Lung (tissue), 12 donors: ENCODE measurements around the gene DNM2. TPM values are rescaled to one million over a fixed set of nuclear protein-coding genes. Genes with fewer than 3 reads are reported as not detected.

Experiments used
- ATAC-seq: fragments of 200-7000 bp; cut with Tn5 transposase; one replicate; pipeline ENCODE4 v1.9.1; 2020; ENCODE audit warnings: moderate number of reproducible peaks; ENCODE audit not compliant: insufficient read depth, low FRiP score
- DNase-seq, 3 donors: peaks; one replicate each; pipeline ENCODE4 v3.0.0-alpha.2; 2013 to 2017
- H3K27ac ChIP-seq, 2 donors: one replicate each; pipeline ENCODE4 v1.5.1; 2013; ENCODE audit warnings: mild to moderate bottlenecking in 2 of 2, moderate library complexity in 2 of 2, control low read depth in 1 of 2, inconsistent platforms in 1 of 2, low read depth in 1 of 2, low read length in 1 of 2
- H3K27me3 ChIP-seq, 3 donors: one replicate each; pipeline ENCODE4 v1.5.1; 2013; ENCODE audit warnings: low read length in 2 of 3; ENCODE audit not compliant: control insufficient read depth in 3 of 3, insufficient read depth in 3 of 3
- H3K36me3 ChIP-seq, 4 donors: one replicate each; pipeline ENCODE4 v1.5.1; 2013; ENCODE audit warnings: low read length in 4 of 4, mild to moderate bottlenecking in 1 of 4, moderate library complexity in 1 of 4; ENCODE audit not compliant: control insufficient read depth in 4 of 4, insufficient read depth in 4 of 4
- H3K4me1 ChIP-seq, 5 donors: one replicate each; pipeline ENCODE4 v1.5.1; 2013; ENCODE audit warnings: low read length in 5 of 5, mild to moderate bottlenecking in 2 of 5, moderate library complexity in 1 of 5; ENCODE audit not compliant: control insufficient read depth in 5 of 5, insufficient read depth in 5 of 5
- H3K4me3 ChIP-seq: one replicate; pipeline ENCODE4 v1.5.1; 2013; ENCODE audit warnings: mild to moderate bottlenecking, control low read depth, moderate library complexity
- H3K9ac ChIP-seq, 2 donors: one replicate each; pipeline ENCODE4 v1.5.1; 2013; ENCODE audit warnings: low read length in 2 of 2, control low read depth in 1 of 2; ENCODE audit not compliant: insufficient read depth in 1 of 2
- H3K9me3 ChIP-seq, 4 donors: one replicate each; pipeline ENCODE4 v1.5.1; 2013; ENCODE audit warnings: low read length in 3 of 4, mild to moderate bottlenecking in 1 of 4, moderate library complexity in 1 of 4; ENCODE audit not compliant: control insufficient read depth in 4 of 4, insufficient read depth in 3 of 4
- CTCF ChIP-seq: IDR thresholded peaks from 2 replicates; pipeline ENCODE4 v1.5.1; 2012; ENCODE audit warnings: mild to moderate bottlenecking; ENCODE audit errors: control extremely low read depth, extremely low read depth
- WGBS, 2 donors: extraction: QIAGEN DNeasy Blood & Tissue Kit; methylation state at CpG; one replicate each; pipeline ENCODE4 v1.1.7; 2013; 5-methylcytosine and 5-hydroxymethylcytosine counted together
- polyA plus RNA-seq, 2 donors: library from polyadenylated mRNA; stranded (reverse); fragments of 200-250 nt; gene quantifications; one replicate each; pipeline ENCODE4 v1.2.1, GENCODE V29; 2013
- total RNA-seq, 2 donors: library from RNA; depleted of rRNA in 1 of 2; stranded (reverse); fragments of >200 nt in 1 of 2; gene quantifications; one replicate each; pipeline ENCODE4 v1.2.1, GENCODE V29; 2014 to 2021
- donor health status: control.
- donor health status: control.
- donor health status: Bipolar disorder and iron deficiency.
- donor health status: healthy.
- donor health status: DM: yes; HTN: yes; CAD: no.

The DNM2 gene
- total and polyA plus RNA-seq, 4 donors = 172 to 277 (median 204) TPM

GRCh38 chr19:10682397-10683063 lies 35.3 kb upstream of the DNM2 start:
- 96 to 97% methylated on average over 15 of the region's 15 CpGs for WGBS, 2 donors
- Histone ChIP-seq H3K9me3 (no peaks in the 10 kb centered on the region), H3K27me3 (no peaks in the 10 kb centered on the region), H3K36me3 (peaks cover 35 to 91% (median 61%) of the 10 kb centered on the region in 4 donors), H3K27ac (no peak overlapping the region), H3K9ac (no peak overlapping the region), H3K4me1 (no peaks in the 10 kb centered on the region), H3K4me3 (no peak overlapping the region)
- TF ChIP-seq CTCF = no peak
- ATAC-seq (no peak), DNase-seq (no peak)

- ATAC-seq (no peak), DNase-seq (no peak)
- 95 to 96% methylated on average over 15 of the region's 15 CpGs for WGBS, 2 donors
- H3K4me3 ChIP-seq = no peak overlapping the region
- no peaks in the 10 kb centered on the region for H3K9me3 ChIP-seq
- H3K27me3 ChIP-seq = no peaks in the 10 kb centered on the region
- peaks cover 35 to 91% (median 59%) of the 10 kb centered on the region in 4 donors for H3K36me3 ChIP-seq
- H3K27ac ChIP-seq = no peak overlapping the region
- TF ChIP-seq CTCF = no peak
- H3K4me1 ChIP-seq = no peaks in the 10 kb centered on the region
- H3K9ac ChIP-seq = no peak overlapping the region
These were observed 34.8 kb upstream of the DNM2 start for GRCh38 chr19:10683064-10683426.

GRCh38 chr19:10683582-10683981 lies 34.3 kb upstream of the DNM2 start:
- no peaks in the 10 kb centered on the region for H3K27me3 ChIP-seq
- no peaks in the 10 kb centered on the region for H3K9me3 ChIP-seq
- no peak for ATAC-seq
- no peak for DNase-seq
- no peak overlapping the region for H3K27ac ChIP-seq
- WGBS, 2 donors = 89 to 92% methylated on average over 21 of the region's 21 CpGs
- H3K9ac ChIP-seq = no peak overlapping the region
- no peak overlapping the region for H3K4me3 ChIP-seq
- TF ChIP-seq CTCF = no peak
- no peaks in the 10 kb centered on the region for H3K4me1 ChIP-seq
- H3K36me3 ChIP-seq = peaks cover 34 to 91% (median 59%) of the 10 kb centered on the region in 4 donors

GRCh38 chr19:10685210-10685609 lies 32.7 kb upstream of the DNM2 start:
- H3K36me3 ChIP-seq = peaks cover 33 to 89% (median 58%) of the 10 kb centered on the region in 4 donors
- no peaks in the 10 kb centered on the region for H3K9me3 ChIP-seq
- ATAC-seq (no peak), DNase-seq (no peak)
- no peak overlapping the region for H3K9ac ChIP-seq
- no peaks in the 10 kb centered on the region for H3K4me1 ChIP-seq
- H3K27me3 ChIP-seq = no peaks in the 10 kb centered on the region
- H3K27ac ChIP-seq = no peak overlapping the region
- WGBS, 2 donors = 90 to 93% methylated on average over 5 of the region's 5 CpGs
- TF ChIP-seq CTCF = no peak
- no peak overlapping the region for H3K4me3 ChIP-seq
